ENCODE results near the gene ARIH1.
A peak's percentile ranks its signal among the peaks of the same experiment; 100 is the strongest.

Gene ARIH1

DNA sequence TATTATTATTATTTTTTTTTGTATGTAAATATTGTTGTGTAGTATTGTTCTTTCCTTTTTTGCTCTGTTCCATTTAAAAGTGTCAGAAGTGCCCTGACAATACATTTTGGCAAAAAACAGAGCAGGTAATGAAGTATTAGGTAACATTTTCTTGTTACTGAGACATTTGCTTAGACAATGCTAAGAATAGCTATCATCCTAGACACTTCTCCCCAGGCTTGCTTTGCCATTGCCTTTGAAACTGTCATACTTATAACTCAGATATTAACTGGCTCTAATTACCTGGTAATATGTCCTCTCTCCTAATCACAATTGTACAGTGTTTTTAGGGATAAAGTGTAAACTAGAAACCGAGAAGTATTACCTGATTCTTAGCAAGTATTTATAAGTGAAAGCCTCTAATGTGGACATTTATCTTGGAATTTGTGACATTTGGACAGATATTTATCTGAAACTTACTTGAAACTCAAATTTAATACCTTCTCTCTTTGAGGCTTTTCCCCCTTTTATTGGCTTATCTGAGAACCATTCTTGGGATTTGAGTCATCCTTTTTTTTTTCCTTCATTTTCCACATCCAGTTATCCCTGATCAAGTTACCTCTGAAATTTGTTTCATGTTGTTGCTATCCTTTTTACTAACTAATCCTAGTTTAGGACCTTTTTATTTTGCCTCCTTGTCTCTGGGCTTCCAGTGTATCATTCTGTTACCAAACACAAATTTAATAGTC, 13.1 kb downstream of the ARIH1 start:
- no peak for DNase-seq

- DNase-seq, result no peak
Measured at GRCh38 chr15:72488558-72488957, 14.4 kb downstream of the ARIH1 start.

DNA sequence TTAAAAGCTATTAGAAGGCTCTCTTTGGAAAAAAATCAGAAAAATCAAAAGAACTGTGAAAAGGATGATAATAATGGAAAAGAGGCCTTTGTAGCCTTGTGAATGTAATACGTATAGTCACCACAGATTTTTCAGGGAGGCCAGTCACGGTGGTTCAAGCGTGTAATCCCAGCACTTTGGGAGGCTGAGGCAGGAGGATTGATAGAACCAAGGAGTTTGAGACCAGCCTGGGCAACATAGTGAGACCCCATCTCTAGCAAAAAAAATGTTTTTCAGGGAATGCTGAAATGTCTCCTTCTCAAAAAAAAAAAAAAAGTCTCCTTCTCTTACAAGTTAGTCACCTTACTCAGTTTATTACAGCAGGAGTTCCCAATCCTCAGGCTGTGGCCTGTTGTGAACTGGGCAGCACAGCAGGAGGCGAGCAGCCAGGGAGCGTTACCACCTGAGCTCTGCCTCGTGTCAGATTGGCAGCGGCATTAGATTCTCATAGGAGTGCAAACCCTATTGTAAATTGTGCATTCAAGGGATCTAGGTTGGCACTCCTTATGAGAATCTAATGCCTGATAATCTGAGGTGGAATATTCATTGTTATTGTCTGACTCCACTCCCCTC, 15.9 kb downstream of the ARIH1 start:
- DNase-seq, result no peak

DNA sequence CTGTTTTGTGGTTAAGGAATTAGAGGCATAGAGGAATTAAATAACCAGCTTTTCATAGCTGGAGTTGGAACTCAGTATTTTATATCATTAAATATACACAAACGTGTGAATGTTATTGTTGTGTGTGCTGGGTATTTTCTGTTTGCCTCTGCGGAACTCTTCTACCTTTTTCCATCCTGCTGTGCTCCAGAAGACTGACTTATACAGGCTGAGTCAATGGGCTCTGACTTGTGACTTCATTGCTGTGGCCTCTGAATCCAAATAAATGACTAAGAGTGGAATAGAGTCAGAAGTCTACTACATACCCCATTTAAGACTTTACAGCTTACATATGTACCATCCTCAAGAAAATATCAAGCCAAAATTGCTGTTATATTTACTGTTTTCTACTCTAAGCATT, 17.6 kb downstream of the ARIH1 start:
- DNase-seq, result no peak

GRCh38 chr15:72492733-72493132, 18.6 kb downstream of the ARIH1 start:
- no peak for DNase-seq

DNA sequence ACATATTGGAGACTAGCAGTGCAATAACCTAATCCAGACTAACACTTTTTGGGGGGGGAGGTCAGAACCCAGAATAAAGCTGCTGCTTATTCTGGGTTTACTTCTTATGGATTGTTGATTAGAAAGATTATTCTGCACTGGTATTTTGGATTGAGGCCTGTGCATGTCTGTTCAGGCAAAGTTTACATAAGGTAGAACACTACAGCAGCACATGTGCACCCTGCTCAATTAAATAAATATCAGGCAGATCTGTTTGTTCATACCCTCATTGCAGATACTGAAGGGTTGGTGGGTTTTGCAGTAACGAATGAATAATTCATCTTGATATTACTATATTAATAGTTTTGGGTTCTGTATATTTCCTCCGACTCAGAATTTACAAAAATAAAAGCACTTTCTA, 19.1 kb downstream of the ARIH1 start:
- no peak for DNase-seq

DNA sequence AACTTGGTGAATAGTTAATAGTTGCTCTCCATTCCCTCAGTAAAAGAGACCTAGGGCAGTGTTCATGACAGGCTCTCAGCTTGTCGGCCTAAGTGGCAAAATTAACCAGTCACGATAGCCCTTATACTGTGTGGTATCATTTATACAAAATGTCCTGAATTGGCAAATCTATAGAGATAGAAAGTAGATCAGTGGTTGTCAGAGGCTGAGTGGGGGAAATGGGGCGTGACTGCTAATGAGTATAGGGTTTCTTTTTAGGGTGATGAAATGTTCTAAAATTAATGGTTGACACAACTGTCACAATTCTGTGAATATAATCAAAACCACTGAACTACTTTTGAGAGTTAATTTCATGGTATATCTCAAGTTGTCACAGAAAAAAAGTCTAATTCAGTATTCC, 20.9 kb downstream of the ARIH1 start:
- peak; percentile 3 for DNase-seq

- DNase-seq, result peak; percentile 0
Measured at GRCh38 chr15:72496783-72497182, 22.7 kb downstream of the ARIH1 start.

DNA sequence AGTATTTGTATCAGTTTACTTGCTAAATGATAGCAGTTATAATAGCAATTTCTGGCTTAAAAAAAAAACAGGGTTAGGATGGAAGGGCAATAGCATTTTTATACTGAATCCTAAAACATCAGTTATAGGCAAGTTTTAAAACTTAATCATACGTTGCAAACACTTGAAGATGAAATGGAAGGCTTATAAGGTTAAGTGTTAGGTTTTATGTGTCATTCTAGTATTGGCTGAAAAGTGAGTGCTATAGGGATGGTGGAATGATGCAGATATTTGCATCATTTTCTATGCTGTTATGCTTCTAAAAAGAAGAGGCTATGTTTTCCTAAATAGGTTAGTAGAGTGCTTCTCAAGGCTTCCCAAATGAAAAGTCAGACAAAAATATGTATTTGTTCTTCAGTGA, 23.3 kb downstream of the ARIH1 start:
- no peak for DNase-seq

DNA sequence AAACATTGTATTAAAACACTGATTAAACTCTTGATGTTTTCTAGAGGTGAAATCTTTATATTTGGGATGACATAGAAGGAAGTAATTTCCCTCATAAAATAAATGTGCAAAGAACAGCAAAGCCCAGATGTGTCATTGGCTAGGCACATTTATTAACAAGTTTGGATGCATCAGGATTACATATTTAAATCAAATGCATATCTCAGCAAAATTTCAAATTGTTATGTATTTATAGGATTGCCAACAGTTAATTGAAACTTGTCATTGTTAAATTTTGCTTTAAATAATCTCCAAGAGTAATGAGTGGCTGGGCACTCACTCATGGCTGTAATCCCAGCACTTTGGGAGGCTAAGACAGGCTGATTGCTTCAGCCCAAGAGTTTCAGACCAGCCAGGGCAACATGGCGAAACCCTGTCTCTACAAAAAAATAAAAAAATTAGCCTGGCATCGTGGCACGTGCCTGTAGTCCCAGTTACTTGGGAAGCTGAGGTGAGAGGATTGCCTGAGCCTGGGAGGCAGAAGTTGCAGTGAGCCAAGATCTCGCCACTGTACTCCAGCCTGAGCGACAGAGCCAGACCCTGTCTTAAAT, 28.2 kb downstream of the ARIH1 start:
- DNase-seq, result no peak

DNA sequence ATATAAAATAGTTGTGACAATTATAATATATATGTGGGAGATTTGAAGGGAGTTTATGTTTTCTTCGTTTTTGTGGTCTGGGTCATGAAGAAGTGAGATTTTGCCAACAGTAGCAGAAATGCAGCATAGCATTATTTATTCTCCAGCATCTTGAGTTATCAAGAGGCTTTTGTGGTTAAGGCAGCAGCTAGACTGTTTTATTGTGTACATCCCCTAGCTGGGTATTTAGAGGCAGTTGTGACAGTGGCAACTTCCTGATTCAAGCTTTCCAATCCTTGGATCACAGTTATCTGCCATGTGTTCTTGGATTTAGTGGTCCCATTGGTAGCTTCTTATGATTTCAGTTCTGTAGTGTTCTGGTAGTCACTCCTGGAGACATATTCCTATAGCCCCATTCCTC, 29.0 kb downstream of the ARIH1 start:
- DNase-seq, result no peak

- DNase-seq, result no peak
Measured at GRCh38 chr15:72507402-72508092, 33.4 kb downstream of the ARIH1 start.

GRCh38 chr15:72509484-72509883, 35.4 kb downstream of the ARIH1 start:
- no peak for DNase-seq

- DNase-seq, result no peak
Measured at GRCh38 chr15:72511536-72511935, 37.4 kb downstream of the ARIH1 start.

- peak; percentile 63 for DNase-seq
Measured at GRCh38 chr15:72515591-72516389, 41.7 kb downstream of the ARIH1 start.

GRCh38 chr15:72516777-72517176, 42.6 kb downstream of the ARIH1 start:
- no peak for DNase-seq

DNA sequence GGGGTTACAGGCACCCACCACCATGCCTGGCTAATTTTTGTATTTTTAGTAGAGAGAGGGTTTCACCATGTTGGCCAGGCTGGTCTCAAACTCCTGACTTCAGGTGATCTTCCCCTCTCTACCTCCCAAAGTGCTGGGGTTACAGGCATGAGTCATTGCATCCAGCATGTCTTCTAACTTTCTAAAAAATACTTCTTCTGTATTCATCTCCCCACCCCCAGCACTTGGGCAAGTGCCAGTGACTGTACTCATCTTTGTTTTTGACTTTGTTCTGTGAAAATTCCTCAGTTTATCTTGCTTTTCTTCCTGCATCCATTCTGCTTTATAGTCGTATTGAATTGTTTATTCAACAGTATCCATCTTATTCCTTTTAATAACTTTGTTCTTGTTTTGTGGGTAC, 47.6 kb downstream of the ARIH1 start:
- no peak for DNase-seq

- peak; percentile 1 for DNase-seq
Measured at GRCh38 chr15:72532991-72533601, 59.0 kb downstream of the ARIH1 start.

GRCh38 chr15:72534523-72534922, 60.4 kb downstream of the ARIH1 start:
- DNase-seq, result no peak

- DNase-seq, result no peak
Measured at GRCh38 chr15:72535911-72536310, 61.8 kb downstream of the ARIH1 start.

GRCh38 chr15:72536506-72536905, 62.4 kb downstream of the ARIH1 start:
- DNase-seq, result no peak

DNA sequence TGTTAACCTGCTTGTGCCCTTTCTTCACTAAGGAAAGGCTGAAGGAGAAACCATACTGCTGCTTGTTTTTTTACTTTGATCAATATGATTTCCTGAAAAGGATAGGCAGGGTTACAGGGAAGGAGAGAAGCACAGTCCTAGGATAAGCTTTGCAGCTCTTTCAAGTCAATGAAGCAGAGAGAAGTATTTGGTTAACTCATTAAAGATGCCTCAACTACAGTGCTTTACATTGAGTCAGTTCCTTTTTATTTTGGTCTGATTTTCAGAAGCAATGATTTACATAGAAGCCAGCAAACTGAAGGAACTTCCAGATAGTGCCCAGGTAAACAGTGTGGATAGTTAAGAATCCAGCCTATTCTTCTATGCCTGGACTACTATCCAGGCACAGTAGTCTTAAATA, 64.8 kb downstream of the ARIH1 start:
- no peak for DNase-seq
